A673 (cell line): ENCODE measurements around the gene LYRM4. TPM values are rescaled to one million over a fixed set of nuclear protein-coding genes. Genes with fewer than 3 reads are reported as not detected.

Source experiments
- BruUV-seq: library from RNA; stranded (reverse); fragments of 400-500 nt; replicated peaks from 2 replicates; lab custom pipeline; 2021; lab: Mats Ljungman, UMichigan
- CTCF ChIA-PET: fragments of 300-600 bp; sonication (Branson Sonifier 250); formaldehyde crosslinking; loops from one replicate; lab custom pipeline; 2022; ENCODE audit warnings: antibody characterized with exemption; lab: Charles Lee
- POLR2A ChIA-PET: fragments of 300-600 bp; sonication (Branson Sonifier 250); formaldehyde crosslinking; loops from one replicate; lab custom pipeline; 2022; ENCODE audit warnings: antibody characterized with exemption; ENCODE audit not compliant: low non-redundant PET; lab: Charles Lee
- DNase-seq: peaks from one replicate; pipeline ENCODE4 v3.0.0-alpha.2; 2015; ENCODE audit warnings: low spot score
- H3K27ac ChIP-seq: fragments of 200-600 bp; sonication (generic); 2 replicates; pipeline ENCODE4 v1.5.1; 2016; ENCODE audit warnings: mixed run types, low read depth, mild to moderate bottlenecking, mixed read lengths, antibody characterized with exemption, low read length; ENCODE audit not compliant: poor library complexity, severe bottlenecking
- H3K27me3 ChIP-seq: fragments of 200-600 bp; sonication (generic); replicated peaks from 2 replicates; pipeline ENCODE4 v1.6.1; 2017; ENCODE audit warnings: mixed run types, low read depth, mild to moderate bottlenecking, mixed read lengths, antibody characterized with exemption, low read length; ENCODE audit not compliant: insufficient read depth, poor library complexity
- H3K36me3 ChIP-seq: fragments of 200-600 bp; sonication (generic); 2 replicates; pipeline ENCODE4 v1.6.1; 2016; ENCODE audit warnings: mixed run types, mild to moderate bottlenecking, mixed read lengths, antibody characterized with exemption, low read length; ENCODE audit not compliant: insufficient read depth, poor library complexity, severe bottlenecking
- H3K4me1 ChIP-seq: fragments of 200-600 bp; sonication (generic); 2 replicates; pipeline ENCODE4 v1.6.1; 2017; ENCODE audit warnings: mixed run types, mild to moderate bottlenecking, mixed read lengths, antibody characterized with exemption, low read length; ENCODE audit not compliant: insufficient read depth, poor library complexity, severe bottlenecking
- H3K4me3 ChIP-seq: fragments of 200-600 bp; sonication (generic); 2 replicates; pipeline ENCODE4 v1.5.1; 2016; ENCODE audit warnings: low read depth, mixed run types, mild to moderate bottlenecking, mixed read lengths, low read length; ENCODE audit not compliant: poor library complexity, severe bottlenecking
- H3K9me3 ChIP-seq: fragments of 200-600 bp; sonication (generic); 2 replicates; pipeline ENCODE4 v1.6.1; 2016; ENCODE audit warnings: mixed run types, low read depth, mild to moderate bottlenecking, mixed read lengths, antibody characterized with exemption, low read length; ENCODE audit not compliant: poor library complexity, severe bottlenecking
- EZH2 ChIP-seq: fragments of 200-600 bp; sonication (generic); IDR thresholded peaks from 2 replicates; pipeline ENCODE4 v1.6.1; 2017; ENCODE audit warnings: borderline replicate concordance, low read depth, mild to moderate bottlenecking, mixed read lengths, antibody characterized with exemption, low read length; ENCODE audit not compliant: poor library complexity, severe bottlenecking
- intact Hi-C: fragments of 100-400 bp; cut with micrococcal nuclease; formaldehyde crosslinking; loops from one replicate; pipeline ENCODE4 v1.10.0; 2022; ENCODE audit not compliant: unreplicated experiment
- total RNA-seq: library from RNA; stranded (reverse); gene quantifications from 2 replicates; pipeline ENCODE4 v1.2.3, GENCODE V29; 2021
- TF ChIP-seq, protein P1 (sequence below): fragments of 300-800, 200-600 bp; sonication (generic); conservative IDR thresholded peaks from 2 replicates; pipeline ENCODE4 v1.5.1; 2017; ENCODE audit warnings: low read depth, mild to moderate bottlenecking, antibody characterized with exemption, low read length, moderate library complexity, mixed read lengths

LYRM4 gene
- total RNA-seq, 1 experiment from 2014 or later, result 53.6 TPM

DNA sequence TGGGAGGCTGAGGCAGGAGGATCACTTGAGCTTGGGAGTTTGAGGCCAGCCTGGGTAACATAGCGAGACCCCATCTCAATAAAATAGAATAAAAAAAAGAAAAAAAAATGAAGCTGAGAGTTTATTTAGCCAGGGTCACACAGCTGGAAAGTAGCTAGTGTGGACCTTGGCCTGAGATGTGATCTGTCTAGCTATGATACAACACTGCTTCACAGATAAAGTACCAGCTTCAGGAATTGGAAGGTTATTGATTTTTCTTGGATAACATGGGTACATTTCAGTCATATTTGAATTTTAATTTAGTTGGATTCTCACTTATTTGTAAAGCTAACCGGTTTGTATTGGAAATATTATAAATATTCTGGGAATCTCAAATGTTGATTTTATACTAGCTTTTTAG lies 5.7 kb upstream of the LYRM4 start:
- POLR2A ChIA-PET, result no interaction called here

DNA sequence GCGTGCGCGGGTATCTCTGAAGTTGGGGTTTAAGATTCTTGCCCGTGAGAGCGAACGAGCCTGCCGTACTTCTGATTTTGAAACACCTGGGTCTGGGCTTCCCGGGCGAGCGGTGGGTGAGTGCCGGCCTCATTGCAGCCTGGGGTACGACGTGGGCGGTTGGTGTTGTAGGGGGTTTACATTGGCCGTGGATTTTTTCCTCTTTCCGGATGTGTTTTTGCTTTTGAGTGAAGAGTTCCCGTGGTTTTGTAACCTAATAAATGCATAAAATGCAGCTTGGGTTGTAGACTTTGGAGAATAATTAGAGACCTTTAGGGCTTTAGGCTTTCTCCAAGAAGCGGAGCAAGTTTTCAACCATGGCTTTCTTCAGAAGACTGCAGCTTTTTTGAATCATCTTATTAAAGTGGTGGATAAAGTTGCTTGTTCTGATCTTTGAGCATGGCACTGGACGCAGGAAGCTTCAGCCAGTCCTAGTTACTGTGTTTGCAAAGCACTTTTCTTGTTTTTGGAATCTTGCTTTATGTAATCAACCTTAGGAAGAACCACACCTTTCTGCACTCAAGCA lies 877 bp upstream of the LYRM4 start:
- no peaks in the 10 kb centered on the region for H3K36me3 ChIP-seq
- intact Hi-C loops, result no loop called here
- H3K9me3 ChIP-seq, result no peaks in the 10 kb centered on the region
- H3K27me3 ChIP-seq, result no peaks in the 10 kb centered on the region
- no peak for TF ChIP-seq EZH2
- TF ChIP-seq, protein P1, sequence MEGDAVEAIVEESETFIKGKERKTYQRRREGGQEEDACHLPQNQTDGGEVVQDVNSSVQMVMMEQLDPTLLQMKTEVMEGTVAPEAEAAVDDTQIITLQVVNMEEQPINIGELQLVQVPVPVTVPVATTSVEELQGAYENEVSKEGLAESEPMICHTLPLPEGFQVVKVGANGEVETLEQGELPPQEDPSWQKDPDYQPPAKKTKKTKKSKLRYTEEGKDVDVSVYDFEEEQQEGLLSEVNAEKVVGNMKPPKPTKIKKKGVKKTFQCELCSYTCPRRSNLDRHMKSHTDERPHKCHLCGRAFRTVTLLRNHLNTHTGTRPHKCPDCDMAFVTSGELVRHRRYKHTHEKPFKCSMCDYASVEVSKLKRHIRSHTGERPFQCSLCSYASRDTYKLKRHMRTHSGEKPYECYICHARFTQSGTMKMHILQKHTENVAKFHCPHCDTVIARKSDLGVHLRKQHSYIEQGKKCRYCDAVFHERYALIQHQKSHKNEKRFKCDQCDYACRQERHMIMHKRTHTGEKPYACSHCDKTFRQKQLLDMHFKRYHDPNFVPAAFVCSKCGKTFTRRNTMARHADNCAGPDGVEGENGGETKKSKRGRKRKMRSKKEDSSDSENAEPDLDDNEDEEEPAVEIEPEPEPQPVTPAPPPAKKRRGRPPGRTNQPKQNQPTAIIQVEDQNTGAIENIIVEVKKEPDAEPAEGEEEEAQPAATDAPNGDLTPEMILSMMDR, result no peak
- CTCF ChIA-PET, result no interaction called here
- H3K4me3 ChIP-seq, result peak overlapping the region; percentile 71
- peaks cover 16% of the 10 kb centered on the region for H3K4me1 ChIP-seq
- no peak for DNase-seq
- TSS peak; percentile 78 for BruUV-seq
- POLR2A ChIA-PET, result interaction anchor here (0.6 kb wide), 1 partner anchor 278 kb away, joined by 3 read pairs; no protein-coding TSS in a partner anchor
- H3K27ac ChIP-seq, result peak overlapping the region; percentile 99

More for the DNA sequence above, 5.7 kb upstream of the LYRM4 start:
- Histone ChIP-seq H3K36me3 (no peaks in the 10 kb centered on the region), H3K27ac (no peak overlapping the region), H3K4me1 (peaks cover 9% of the 10 kb centered on the region), H3K4me3 (no peak overlapping the region), H3K27me3 (no peaks in the 10 kb centered on the region), H3K9me3 (no peaks in the 10 kb centered on the region)
- no TSS peak for BruUV-seq
- TF ChIP-seq EZH2, result no peak
- TF ChIP-seq, protein P1, result no peak
- DNase-seq, result no peak
- CTCF ChIA-PET, result no interaction called here
- intact Hi-C loops, result no loop called here

DNA sequence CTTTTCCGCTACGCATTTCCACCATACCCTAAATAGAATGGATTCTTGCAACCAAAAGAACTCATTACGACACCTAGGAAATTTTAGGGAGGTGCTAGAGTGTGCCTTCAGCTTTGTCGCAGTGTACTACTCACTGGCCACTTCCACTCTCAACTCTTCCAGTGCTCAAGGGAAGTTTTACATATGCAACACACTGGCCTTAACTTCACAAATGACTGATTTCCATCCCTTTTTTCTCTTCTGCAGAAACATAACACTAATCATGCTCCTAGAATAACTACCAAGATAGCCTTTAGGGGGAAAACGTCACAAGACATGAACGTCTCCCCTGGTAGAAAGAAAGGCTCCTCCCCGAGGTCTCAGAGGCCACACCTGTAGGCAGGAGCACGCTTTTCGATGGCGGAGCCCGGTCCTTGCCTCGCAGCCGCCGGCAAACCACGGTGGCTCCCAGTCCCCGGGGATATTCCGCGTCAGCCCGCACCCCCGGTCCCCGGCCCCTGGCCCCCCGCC lies 584 bp downstream of the LYRM4 start:
- CTCF ChIA-PET, result no interaction called here
- peak overlapping the region; percentile 99 for H3K27ac ChIP-seq
- no peaks in the 10 kb centered on the region for H3K36me3 ChIP-seq
- H3K27me3 ChIP-seq, result no peaks in the 10 kb centered on the region
- TSS peak; percentile 53 for BruUV-seq
- H3K4me3 ChIP-seq, result peak overlapping the region; percentile 71
- TF ChIP-seq, protein P1, result no peak
- no peak for TF ChIP-seq EZH2
- H3K4me1 ChIP-seq, result peaks cover 16% of the 10 kb centered on the region
- peak; percentile 68 for DNase-seq
- no peaks in the 10 kb centered on the region for H3K9me3 ChIP-seq
- POLR2A ChIA-PET, result interaction anchor here (0.5 to 0.6 kb wide), 5 partner anchors 9 to 1903 kb away, joined by 3 to 9 read pairs (median 4); no protein-coding TSS in a partner anchor
- intact Hi-C loops, result no loop called here
